ENCODE measurements around the gene DTNBP1.
A peak's percentile ranks its signal among the peaks of the same experiment; 100 is the strongest.

Gene DTNBP1

DNA sequence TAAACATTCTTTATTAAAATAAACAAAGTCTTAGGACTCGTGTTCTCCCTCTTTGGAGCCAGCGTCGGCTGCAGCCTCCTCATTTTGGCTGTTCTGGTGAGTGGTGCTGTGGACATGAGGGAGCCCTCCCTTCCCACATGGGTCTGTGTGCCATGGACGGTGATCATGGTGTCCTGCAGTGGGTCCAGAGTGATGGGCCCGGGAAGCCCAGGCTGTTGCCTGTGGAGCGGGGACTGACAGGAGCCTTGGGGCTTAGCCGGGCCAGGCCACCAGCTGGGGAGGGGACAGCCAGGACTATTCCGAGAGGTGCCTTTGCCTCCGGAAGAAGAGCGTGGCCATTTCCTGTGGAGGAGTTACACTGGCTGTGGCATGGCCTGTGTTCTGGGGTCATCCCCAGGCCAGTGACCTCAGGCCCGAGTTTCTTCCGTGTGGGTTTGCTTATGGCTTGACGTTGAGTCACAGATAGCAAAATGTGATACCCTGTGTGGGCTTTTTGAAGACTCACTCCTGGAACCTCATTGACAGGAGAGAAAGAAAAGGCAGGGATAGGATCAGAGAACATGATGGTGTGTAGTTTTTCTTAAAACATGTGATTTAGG, 153.4 kb downstream of the DTNBP1 start:
- no peak for DNase-seq (ENCODE audit: low read depth, low spot score)
- in situ Hi-C loops (cut with HindIII; ENCODE audit: low sequenced_read_pairs) = no loop called here
- H3K4me3 ChIP-seq (ENCODE audit: low read depth, low read length) = no peak overlapping the region
- TF ChIP-seq CTCF (IDR thresholded peaks at IDR 0.05; ENCODE audit: low read depth, low read length) = no peak

DNA sequence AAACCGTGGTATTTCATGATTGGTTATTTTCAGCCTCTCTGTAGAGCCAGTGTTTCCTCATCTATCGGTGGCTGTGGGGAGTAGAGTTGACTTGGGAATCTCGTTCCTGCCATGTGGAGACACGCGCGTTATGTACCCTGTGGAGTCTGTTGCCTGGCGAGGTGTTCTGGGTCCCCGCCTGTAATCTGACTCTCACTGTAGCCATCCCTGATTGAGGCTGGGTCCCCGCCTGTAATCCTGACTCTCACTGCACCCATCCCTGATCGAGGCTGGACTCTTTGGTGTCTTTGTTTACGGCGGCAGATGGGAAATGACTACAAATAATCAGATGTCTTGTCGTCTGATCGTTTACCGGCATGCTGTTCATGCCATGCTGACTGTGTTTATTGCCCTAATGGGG, 153.9 kb downstream of the DTNBP1 start:
- DNase-seq (ENCODE audit: low read depth, low spot score) = no peak
- no peak for TF ChIP-seq CTCF (IDR thresholded peaks at IDR 0.05; ENCODE audit: low read depth, low read length)
- no peak overlapping the region for H3K4me3 ChIP-seq (ENCODE audit: low read depth, low read length)
- in situ Hi-C loops (cut with HindIII; ENCODE audit: low sequenced_read_pairs) = no loop called here

DNA sequence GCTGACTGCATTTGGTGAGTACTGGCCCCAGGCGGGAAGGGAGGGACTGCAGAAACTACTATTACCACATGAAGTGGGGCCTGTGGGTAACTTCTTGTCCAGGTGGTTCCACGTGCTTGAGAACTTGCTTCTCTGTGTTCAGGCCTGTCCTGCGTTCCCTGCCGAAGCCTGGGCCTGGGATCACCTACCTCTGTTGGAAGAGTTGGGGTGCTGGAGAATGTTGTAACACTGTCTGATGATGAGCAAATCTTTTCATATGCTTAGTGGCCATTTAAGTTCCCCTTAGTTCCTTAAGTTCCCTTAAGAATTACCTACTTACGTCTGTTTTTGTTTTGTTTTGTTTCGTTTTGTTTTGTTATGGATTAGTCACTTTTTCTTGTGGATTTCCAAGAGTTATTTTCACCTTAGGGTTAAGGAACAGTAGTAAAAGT, 154.4 kb downstream of the DTNBP1 start:
- peak; percentile 23 for DNase-seq (ENCODE audit: low read depth, low spot score)
- no peak for TF ChIP-seq CTCF (IDR thresholded peaks at IDR 0.05; ENCODE audit: low read depth, low read length)
- no peak overlapping the region for H3K4me3 ChIP-seq (ENCODE audit: low read depth, low read length)
- in situ Hi-C loops (cut with HindIII; ENCODE audit: low sequenced_read_pairs) = no loop called here

GRCh38 chr6:15507746-15508145, 155.1 kb downstream of the DTNBP1 start:
- peak; percentile 40 for DNase-seq (ENCODE audit: low read depth, low spot score)
- in situ Hi-C loops (cut with HindIII; ENCODE audit: low sequenced_read_pairs) = no loop called here

GRCh38 chr6:15507221-15507620, 155.6 kb downstream of the DTNBP1 start:
- DNase-seq (ENCODE audit: low read depth, low spot score) = no peak
- in situ Hi-C loops (cut with HindIII; ENCODE audit: low sequenced_read_pairs) = no loop called here
- no peak for TF ChIP-seq CTCF (IDR thresholded peaks at IDR 0.05; ENCODE audit: low read depth, low read length)

More at GRCh38 chr6:15507746-15508145, 155.1 kb downstream of the DTNBP1 start:
- H3K4me3 ChIP-seq (ENCODE audit: low read depth, low read length) = no peak overlapping the region
- TF ChIP-seq CTCF (IDR thresholded peaks at IDR 0.05; ENCODE audit: low read depth, low read length) = no peak

DNA sequence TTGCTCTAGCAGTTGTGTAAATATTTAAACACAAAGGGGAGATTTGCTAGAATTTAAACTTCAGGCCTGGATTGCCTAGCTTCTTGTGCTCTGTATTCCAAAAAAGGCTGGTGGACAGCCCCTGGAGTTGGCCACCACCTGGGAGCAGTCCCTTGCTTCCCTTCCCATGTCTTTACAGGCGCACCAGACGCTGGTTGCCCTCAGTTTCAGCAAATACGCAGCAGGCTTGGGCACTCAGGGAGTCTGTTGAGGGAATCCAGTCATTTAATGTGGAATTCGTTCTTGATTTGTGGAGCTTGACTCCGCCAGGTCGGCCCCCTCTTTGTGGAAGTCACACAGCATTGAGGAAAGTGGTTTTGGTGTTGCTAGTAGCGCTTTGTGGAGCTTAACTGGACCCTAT, 156.8 kb downstream of the DTNBP1 start:
- in situ Hi-C loops (cut with HindIII; ENCODE audit: low sequenced_read_pairs) = no loop called here

More at GRCh38 chr6:15507221-15507620, 155.6 kb downstream of the DTNBP1 start:
- no peak overlapping the region for H3K4me3 ChIP-seq (ENCODE audit: low read depth, low read length)

More for the DNA sequence above, 156.8 kb downstream of the DTNBP1 start:
- no peak overlapping the region for H3K4me3 ChIP-seq (ENCODE audit: low read depth, low read length)
- no peak for DNase-seq (ENCODE audit: low read depth, low spot score)
- TF ChIP-seq CTCF (IDR thresholded peaks at IDR 0.05; ENCODE audit: low read depth, low read length) = no peak
